HCT116 (cell line): ENCODE measurements around the gene TBKBP1. TPM values are rescaled to one million over a fixed set of nuclear protein-coding genes. Genes with fewer than 3 reads are reported as not detected.
A peak's percentile ranks its signal among the peaks of the same experiment; 100 is the strongest.

Source experiments
- ATAC-seq: fragments of 200-7000 bp; cut with Tn5 transposase; 2 replicates; pipeline ENCODE4 v1.9.1; 2020; ENCODE audit warnings: mild to moderate bottlenecking, moderate library complexity
- BruUV-seq: library from RNA; stranded (reverse); fragments of 400-500 nt; replicated peaks from 2 replicates; lab custom pipeline; 2021; lab: Mats Ljungman, UMichigan
- CTCF ChIA-PET: fragments of 300-600 bp; sonication (Branson Sonifier 250); formaldehyde crosslinking; loops from one replicate; lab custom pipeline; 2021; ENCODE audit warnings: antibody characterized with exemption; lab: Charles Lee
- POLR2A ChIA-PET: fragments of 300-600, 350-600 bp; sonication (Branson Sonifier 250); formaldehyde crosslinking; loops from one replicate; lab custom pipeline; 2021; ENCODE audit warnings: antibody characterized with exemption; lab: Charles Lee
- RAD21 ChIA-PET, 2 experiments: fragments of 300-600 bp; sonication (Branson Sonifier 250); formaldehyde crosslinking; loops; one replicate each; lab custom pipeline; 2023; ENCODE audit warnings: low total read pairs in 2 of 2; ENCODE audit not compliant: uncharacterized antibody in 2 of 2, unreplicated experiment in 2 of 2, low non-redundant PET in 1 of 2; lab: Charles Lee
- DNase-seq: peaks from one replicate; pipeline ENCODE4 v3.0.0-alpha.2; 2010; ENCODE audit warnings: low read depth, low spot score
- H2AFZ ChIP-seq: fragments of 200-600 bp; shearing (Covaris generic), sonication (generic); 2 replicates; pipeline ENCODE4 v1.6.1; 2017; ENCODE audit warnings: low read depth, mixed run types, mixed read lengths, antibody characterized with exemption, low read length; ENCODE audit not compliant: poor library complexity, severe bottlenecking
- H3K27ac ChIP-seq: 2 replicates; pipeline ENCODE4 v1.5.1; 2012; ENCODE audit warnings: low read depth, low read length
- H3K27me3 ChIP-seq: fragments of 200-600 bp; sonication (generic); 2 replicates; pipeline ENCODE4 v1.6.1; 2016; ENCODE audit warnings: mixed run types, low read length, mixed read lengths; ENCODE audit not compliant: insufficient read depth
- H3K36me3 ChIP-seq, 2 experiments: fragments of 200-500 bp in 1 of 2; fragments of 200-600 bp in 1 of 2; sonication (Bioruptor generic) in 1 of 2; sonication (generic) in 1 of 2; 2 replicates each; pipeline versions ENCODE4 v1.5.1 to v1.6.1; 2014 to 2016; ENCODE audit warnings: low read length in 2 of 2, inconsistent platforms in 1 of 2, mixed read lengths in 1 of 2, mixed run types in 1 of 2; ENCODE audit not compliant: insufficient read depth in 2 of 2, control insufficient read depth in 1 of 2
- H3K4me1 ChIP-seq, 2 experiments: fragments of 200-600 bp in 1 of 2; sonication (generic) in 1 of 2; 2 replicates each; pipeline versions ENCODE4 v1.5.1 to v1.6.1; 2012 to 2017; ENCODE audit warnings: low read length in 2 of 2, inconsistent platforms in 1 of 2, mild to moderate bottlenecking in 1 of 2, mixed read lengths in 1 of 2, mixed run types in 1 of 2, moderate library complexity in 1 of 2; ENCODE audit not compliant: insufficient read depth in 2 of 2, control insufficient read depth in 1 of 2
- H3K4me2 ChIP-seq: fragments of 200-600 bp; sonication (generic); 2 replicates; pipeline ENCODE4 v1.6.1; 2017; ENCODE audit warnings: mixed run types, low read length, mixed read lengths
- H3K4me3 ChIP-seq, 2 experiments: fragments of 200-600 bp in 1 of 2; sonication (generic) in 1 of 2; replicated peaks in 1 of 2; 2 replicates each; pipeline ENCODE4 v1.5.1; 2011 to 2016; ENCODE audit warnings: low read length in 2 of 2, control low read depth in 1 of 2, low read depth in 1 of 2, mild to moderate bottlenecking in 1 of 2, mixed read lengths in 1 of 2, mixed run types in 1 of 2
- H3K79me2 ChIP-seq: fragments of 200-600 bp; sonication (generic); 2 replicates; pipeline ENCODE4 v1.6.1; 2017; ENCODE audit warnings: mild to moderate bottlenecking, mixed run types, low read length, moderate library complexity, mixed read lengths; ENCODE audit not compliant: insufficient read depth
- H3K9ac ChIP-seq: fragments of 200-600 bp; sonication (generic); 2 replicates; pipeline ENCODE4 v1.6.1; 2016; ENCODE audit warnings: low read length, mixed read lengths
- H3K9me2 ChIP-seq: fragments of 200-600 bp; sonication (generic), shearing (Covaris generic); 2 replicates; pipeline ENCODE4 v1.6.1; 2017; ENCODE audit warnings: mixed run types, mild to moderate bottlenecking, moderate library complexity; ENCODE audit not compliant: insufficient read depth
- H3K9me3 ChIP-seq, 2 experiments: fragments of 200-500 bp in 1 of 2; fragments of 200-600 bp in 1 of 2; sonication (Bioruptor generic) in 1 of 2; sonication (generic) in 1 of 2; 2 replicates each; pipeline ENCODE4 v1.6.1; 2014 to 2017; ENCODE audit warnings: low read length in 2 of 2, mixed read lengths in 2 of 2, inconsistent platforms in 1 of 2, low read depth in 1 of 2, mild to moderate bottlenecking in 1 of 2, mixed run types in 1 of 2, moderate library complexity in 1 of 2; ENCODE audit not compliant: control insufficient read depth in 1 of 2, insufficient read depth in 1 of 2
- H4K20me1 ChIP-seq: fragments of 200-600 bp; sonication (generic), shearing (Covaris generic); 2 replicates; pipeline ENCODE4 v1.6.1; 2017; ENCODE audit warnings: mixed run types, mild to moderate bottlenecking, moderate library complexity; ENCODE audit not compliant: insufficient read depth
- ELF1 ChIP-seq: IDR thresholded peaks from 2 replicates; pipeline ENCODE4 v1.6.1; 2012; ENCODE audit warnings: low read depth, borderline replicate concordance
- EZH2 ChIP-seq: fragments of 200-600 bp; sonication (generic); IDR thresholded peaks from 2 replicates; pipeline ENCODE4 v1.6.1; 2017; ENCODE audit warnings: antibody characterized with exemption, mixed run types
- JUND ChIP-seq: IDR thresholded peaks from 2 replicates; pipeline ENCODE4 v1.6.1; 2012
- POLR2A ChIP-seq: IDR thresholded peaks from 2 replicates; pipeline ENCODE4 v1.7.0; 2011; ENCODE audit warnings: borderline replicate concordance; ENCODE audit not compliant: insufficient read depth, insufficient read length; ENCODE audit errors: extremely low read depth
- SIN3A ChIP-seq: IDR thresholded peaks from 2 replicates; pipeline ENCODE4 v1.6.1; 2012; ENCODE audit warnings: low read depth
- SP1 ChIP-seq: IDR thresholded peaks from 2 replicates; pipeline ENCODE4 v1.6.1; 2012; ENCODE audit warnings: low read depth
- YY1 ChIP-seq: IDR thresholded peaks from 2 replicates; pipeline ENCODE4 v1.6.1; 2011; ENCODE audit warnings: low read length, low read depth, moderate library complexity, mild to moderate bottlenecking; ENCODE audit not compliant: insufficient replicate concordance; ENCODE audit errors: extremely low read depth
- ZFX ChIP-seq: fragments of 450-650 bp; IDR thresholded peaks from 2 replicates; pipeline ENCODE4 v1.6.1; 2017
- intact Hi-C: fragments of 100-400 bp; cut with micrococcal nuclease; formaldehyde crosslinking; loops from 2 replicates; pipeline ENCODE4 v1.10.0; 2022
- total RNA-seq: library from RNA; stranded (reverse); gene quantifications from one replicate; pipeline ENCODE4 v1.2.1, GENCODE V29; 2021; ENCODE audit not compliant: unreplicated experiment
- TF ChIP-seq, protein P1 (sequence below): IDR thresholded peaks from 2 replicates; pipeline ENCODE4 v1.6.1; 2011; ENCODE audit warnings: mild to moderate bottlenecking, low read length, moderate library complexity; ENCODE audit not compliant: insufficient replicate concordance; ENCODE audit errors: extremely low read depth

TBKBP1 gene
- total RNA-seq, 1 experiment from 2014 or later, result 12.4 TPM

GRCh38 chr17:47649153-47649971 lies 44.6 kb upstream of the TBKBP1 start, which contains the start of gene KPNB1 (continued):
- TF ChIP-seq POLR2A, result peak; percentile 79
- no peak; the same call in 1 of the 2 replicates for TF ChIP-seq ELF1
- peak; percentile 86 for TF ChIP-seq YY1
- TF ChIP-seq JUND, result no peak; the same call in 1 of the 2 replicates
- peak; percentile 99 for TF ChIP-seq SP1
- peak; percentile 92 for TF ChIP-seq SIN3A

GRCh38 chr17:47649972-47650524 lies 43.9 kb upstream of the TBKBP1 start:
- RAD21 ChIA-PET, result interaction anchor here (0.6 to 1.0 kb wide), 3 partner anchors 17 to 247 kb away, joined by 3 to 5 read pairs (median 3); no protein-coding TSS in a partner anchor
- no peak for DNase-seq
- Histone ChIP-seq H3K9me2 (no peaks in the 10 kb centered on the region), H3K4me2 (peak overlapping the region; percentile 64), H3K4me3 (peak overlapping the region; percentile 74 to 78), H3K79me2 (peaks cover 55% of the 10 kb centered on the region), H3K36me3 (peaks cover 31 to 38% of the 10 kb centered on the region in 2 experiments), H3K27ac (peak overlapping the region; percentile 80), H3K9ac (peak overlapping the region; percentile 82), H4K20me1 (peaks cover 24% of the 10 kb centered on the region; the same call in 1 of the 2 replicates), H3K9me3 (no peaks in the 10 kb centered on the region), H2AFZ (no peak overlapping the region), H3K27me3 (no peaks in the 10 kb centered on the region), H3K4me1 (peaks cover 14 to 21% of the 10 kb centered on the region in 2 experiments; a peak in 3 of 4 replicates)
- intact Hi-C loops, result loop anchor here (10.0 kb wide), 1 partner anchor 245 kb away; the partner anchor contains the start of gene SP2
- TF ChIP-seq, protein P1, sequence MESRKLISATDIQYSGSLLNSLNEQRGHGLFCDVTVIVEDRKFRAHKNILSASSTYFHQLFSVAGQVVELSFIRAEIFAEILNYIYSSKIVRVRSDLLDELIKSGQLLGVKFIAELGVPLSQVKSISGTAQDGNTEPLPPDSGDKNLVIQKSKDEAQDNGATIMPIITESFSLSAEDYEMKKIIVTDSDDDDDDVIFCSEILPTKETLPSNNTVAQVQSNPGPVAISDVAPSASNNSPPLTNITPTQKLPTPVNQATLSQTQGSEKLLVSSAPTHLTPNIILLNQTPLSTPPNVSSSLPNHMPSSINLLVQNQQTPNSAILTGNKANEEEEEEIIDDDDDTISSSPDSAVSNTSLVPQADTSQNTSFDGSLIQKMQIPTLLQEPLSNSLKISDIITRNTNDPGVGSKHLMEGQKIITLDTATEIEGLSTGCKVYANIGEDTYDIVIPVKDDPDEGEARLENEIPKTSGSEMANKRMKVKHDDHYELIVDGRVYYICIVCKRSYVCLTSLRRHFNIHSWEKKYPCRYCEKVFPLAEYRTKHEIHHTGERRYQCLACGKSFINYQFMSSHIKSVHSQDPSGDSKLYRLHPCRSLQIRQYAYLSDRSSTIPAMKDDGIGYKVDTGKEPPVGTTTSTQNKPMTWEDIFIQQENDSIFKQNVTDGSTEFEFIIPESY, result peak; percentile 26
- TF ChIP-seq SIN3A (peak; percentile 5; the same call in 1 of the 2 replicates), EZH2 (no peak), ZFX (no peak)
- CTCF ChIA-PET, result interaction anchor here (0.6 to 2.0 kb wide), 5 partner anchors 14 to 297 kb away, joined by 3 to 11 read pairs (median 6); no protein-coding TSS in a partner anchor
- no TSS peak for BruUV-seq
- ATAC-seq, result peak; percentile 18
- POLR2A ChIA-PET, result interaction anchor here (0.6 to 2.4 kb wide), 21 partner anchors 9 to 791 kb away, joined by 3 to 18 read pairs (median 4); no protein-coding TSS in a partner anchor
